ENCODE measurements around the gene CSTF2.

- TF ChIP-seq CTCF (IDR thresholded peaks at IDR 0.05) (no peak), POLR2A (IDR thresholded peaks at IDR 0.05) (no peak)
Observed at GRCh38 chrX:100804780-100805179, 15.4 kb upstream of the CSTF2 start.

All from uterus (tissue), 2 donors.